Psoas muscle (tissue), 8 donors: ENCODE data around the gene FAM131A. TPM values are rescaled to one million over a fixed set of nuclear protein-coding genes. Genes with fewer than 3 reads are reported as not detected.

ENCODE experiments used
- ATAC-seq, 4 donors: fragments of 200-7000 bp; cut with Tn5 transposase; one replicate each; pipeline ENCODE4 v1.9.1; 2020; ENCODE audit warnings: moderate library complexity in 3 of 4, mild to moderate bottlenecking in 2 of 4
- DNase-seq, 2 donors: peaks; one replicate each; pipeline ENCODE4 v3.0.0-alpha.2; 2020
- H3K27ac ChIP-seq: fragments of 200-600 bp; one replicate; pipeline ENCODE4 v1.8.0; 2022
- H3K27me3 ChIP-seq, 3 donors: fragments of 200-600 bp in 1 of 3; one replicate each; pipeline versions ENCODE4 v1.6.1 to v1.8.0; 2013 to 2022; ENCODE audit warnings: low read length in 2 of 3, mild to moderate bottlenecking in 2 of 3, moderate library complexity in 1 of 3; ENCODE audit not compliant: insufficient read depth in 3 of 3
- H3K36me3 ChIP-seq, 2 donors: fragments of 200-600 bp in 1 of 2; one replicate each; pipeline versions ENCODE4 v1.6.1 to v1.8.0; 2013 to 2022; ENCODE audit warnings: low read depth in 1 of 2, mild to moderate bottlenecking in 1 of 2, moderate library complexity in 1 of 2; ENCODE audit not compliant: insufficient read depth in 1 of 2
- H3K4me1 ChIP-seq: fragments of 200-600 bp; one replicate; pipeline ENCODE4 v1.8.0; 2022
- H3K4me3 ChIP-seq: fragments of 200-600 bp; one replicate; pipeline ENCODE4 v1.8.0; 2022; ENCODE audit warnings: mild to moderate bottlenecking
- H3K9me3 ChIP-seq: fragments of 200-600 bp; one replicate; pipeline ENCODE4 v1.8.0; 2022
- WGBS, 3 donors: extraction: QIAGEN DNeasy Blood & Tissue Kit; methylation state at CpG; one replicate each; pipeline versions ENCODE4 v1.1.6 to v1.1.7; 2013; 5-methylcytosine and 5-hydroxymethylcytosine counted together
- intact Hi-C, 2 donors: fragments of 100-400 bp; cut with DNase I; formaldehyde crosslinking; loops; one replicate each; pipeline versions ENCODE4 v1.11.0 to v1.14.2; 2022
- polyA plus RNA-seq, 3 donors: library from polyadenylated mRNA; stranded (reverse); fragments of 200-250 nt; gene quantifications; one replicate each; pipeline ENCODE4 v1.2.3, GENCODE V29; 2013
- total RNA-seq, 4 donors: library from RNA; stranded (reverse); fragmentation: NEBNext Ultra II Directional in 2 of 4; extraction: Animal tissue kit (Norgen Biotek cat#: 25700) in 2 of 4; gene quantifications; one replicate each; pipeline versions ENCODE4 v1.2.1 to v1.2.4, GENCODE V29; 2021 to 2023
- TF ChIP-seq, protein P1 (sequence below): fragments of 200-600 bp; IDR thresholded peaks from one replicate; pipeline ENCODE4 v1.8.0; 2022; ENCODE audit warnings: antibody characterized with exemption
- donor health status: healthy with polysubstance abuse.
- donor health status: DM: no; HTN: no; CAD: no; lungs with moderate emphysema.
- donor health status: Bipolar disorder and iron deficiency.
- donor health status: healthy.
- donor health status: DM: yes; HTN: yes; CAD: no.
- donor health status: DM: no; HTN: no; CAD: no.
- donor health status: DM: no; HTN: no; CAD: no.
- donor health status: DM: yes; HTN: yes; CAD: no.

FAM131A gene
- total and polyA plus RNA-seq, 7 donors = 12.6 to 26.8 (median 13.9) TPM

- H3K4me3 ChIP-seq = peak overlapping the region; percentile 71
- 34 to 53% (median 43%) methylated on average over 8 of the region's 8 CpGs for WGBS, 3 donors
- peak; percentile 69 to 86 for DNase-seq
These were observed 13.7 kb upstream of the FAM131A start for GRCh38 chr3:184323696-184324095.

DNA sequence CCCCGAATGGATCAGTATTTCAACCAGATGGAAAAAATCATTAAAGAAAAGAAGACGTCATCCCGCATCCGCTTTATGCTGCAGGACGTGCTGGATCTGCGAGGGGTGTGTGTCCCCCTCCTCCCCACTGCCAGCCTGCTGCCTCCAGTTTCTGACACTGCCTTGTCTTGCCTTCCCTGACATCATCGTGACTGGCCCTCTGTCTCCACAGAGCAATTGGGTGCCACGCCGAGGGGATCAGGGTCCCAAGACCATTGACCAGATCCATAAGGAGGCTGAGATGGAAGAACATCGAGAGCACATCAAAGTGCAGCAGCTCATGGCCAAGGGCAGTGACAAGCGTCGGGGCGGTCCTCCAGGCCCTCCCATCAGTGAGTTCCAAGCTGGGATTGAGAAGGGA, 12.1 kb upstream of the FAM131A start:
- WGBS, 3 donors = 86 to 91% (median 88%) methylated on average over 13 of the region's 13 CpGs
- TF ChIP-seq, protein P1, sequence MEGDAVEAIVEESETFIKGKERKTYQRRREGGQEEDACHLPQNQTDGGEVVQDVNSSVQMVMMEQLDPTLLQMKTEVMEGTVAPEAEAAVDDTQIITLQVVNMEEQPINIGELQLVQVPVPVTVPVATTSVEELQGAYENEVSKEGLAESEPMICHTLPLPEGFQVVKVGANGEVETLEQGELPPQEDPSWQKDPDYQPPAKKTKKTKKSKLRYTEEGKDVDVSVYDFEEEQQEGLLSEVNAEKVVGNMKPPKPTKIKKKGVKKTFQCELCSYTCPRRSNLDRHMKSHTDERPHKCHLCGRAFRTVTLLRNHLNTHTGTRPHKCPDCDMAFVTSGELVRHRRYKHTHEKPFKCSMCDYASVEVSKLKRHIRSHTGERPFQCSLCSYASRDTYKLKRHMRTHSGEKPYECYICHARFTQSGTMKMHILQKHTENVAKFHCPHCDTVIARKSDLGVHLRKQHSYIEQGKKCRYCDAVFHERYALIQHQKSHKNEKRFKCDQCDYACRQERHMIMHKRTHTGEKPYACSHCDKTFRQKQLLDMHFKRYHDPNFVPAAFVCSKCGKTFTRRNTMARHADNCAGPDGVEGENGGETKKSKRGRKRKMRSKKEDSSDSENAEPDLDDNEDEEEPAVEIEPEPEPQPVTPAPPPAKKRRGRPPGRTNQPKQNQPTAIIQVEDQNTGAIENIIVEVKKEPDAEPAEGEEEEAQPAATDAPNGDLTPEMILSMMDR = no peak
- intact Hi-C loops = no loop called here
- Histone ChIP-seq H3K27me3 (no peaks in the 10 kb centered on the region), H3K36me3 (peaks cover 41 to 100% of the 10 kb centered on the region in 2 donors), H3K9me3 (no peaks in the 10 kb centered on the region), H3K27ac (no peak overlapping the region), H3K4me1 (peaks cover 40% of the 10 kb centered on the region), H3K4me3 (no peak overlapping the region)
- no peak for ATAC-seq
- no peak for DNase-seq

More at GRCh38 chr3:184323696-184324095, 13.7 kb upstream of the FAM131A start:
- peak overlapping the region; percentile 90 for H3K27ac ChIP-seq
- peaks cover 50% of the 10 kb centered on the region for H3K4me1 ChIP-seq
- ATAC-seq = peak; percentile 9 to 57 (median 38)
- intact Hi-C loops = loop anchor here in 1 of 2 donors (1.0 kb wide), 1 partner anchor 10 kb away; no protein-coding TSS in a partner anchor
- H3K9me3 ChIP-seq = no peaks in the 10 kb centered on the region
- TF ChIP-seq, protein P1 = no peak
- no peaks in the 10 kb centered on the region for H3K27me3 ChIP-seq
- H3K36me3 ChIP-seq = peaks cover 36 to 86% of the 10 kb centered on the region in 2 donors

GRCh38 chr3:184325715-184326369, 11.6 kb upstream of the FAM131A start:
- H3K36me3 ChIP-seq = peaks cover 37 to 100% of the 10 kb centered on the region in 2 donors
- no peak overlapping the region for H3K4me3 ChIP-seq
- DNase-seq (no peak), ATAC-seq (no peak)
- intact Hi-C loops = no loop called here
- 76 to 83% (median 78%) methylated on average over 6 of the region's 6 CpGs for WGBS, 3 donors
- H3K27me3 ChIP-seq = no peaks in the 10 kb centered on the region
- peaks cover 37% of the 10 kb centered on the region for H3K4me1 ChIP-seq
- H3K27ac ChIP-seq = peak overlapping the region; percentile 46
- no peaks in the 10 kb centered on the region for H3K9me3 ChIP-seq
- TF ChIP-seq, protein P1 = no peak

GRCh38 chr3:184327171-184327570, 10.2 kb upstream of the FAM131A start:
- TF ChIP-seq, protein P1 = no peak
- Histone ChIP-seq H3K27me3 (no peaks in the 10 kb centered on the region), H3K9me3 (no peaks in the 10 kb centered on the region), H3K4me1 (peaks cover 29% of the 10 kb centered on the region), H3K4me3 (no peak overlapping the region), H3K27ac (no peak overlapping the region), H3K36me3 (peaks cover 36 to 100% of the 10 kb centered on the region in 2 donors)
- DNase-seq (no peak), ATAC-seq (no peak)
- intact Hi-C loops = no loop called here
- WGBS, 3 donors = 91 to 94% (median 93%) methylated on average over 21 of the region's 21 CpGs
